Measurements from ENCODE around the gene ARHGEF28. TPM values are rescaled to one million over a fixed set of nuclear protein-coding genes. Genes with fewer than 3 reads are reported as not detected.
A peak's percentile ranks its signal among the peaks of the same experiment; 100 is the strongest.

ARHGEF28 gene
- total and polyA plus RNA-seq, 2 of the 4 experiments (the other 2 are of a cell fraction): 3.6 to 16.0 TPM

DNA sequence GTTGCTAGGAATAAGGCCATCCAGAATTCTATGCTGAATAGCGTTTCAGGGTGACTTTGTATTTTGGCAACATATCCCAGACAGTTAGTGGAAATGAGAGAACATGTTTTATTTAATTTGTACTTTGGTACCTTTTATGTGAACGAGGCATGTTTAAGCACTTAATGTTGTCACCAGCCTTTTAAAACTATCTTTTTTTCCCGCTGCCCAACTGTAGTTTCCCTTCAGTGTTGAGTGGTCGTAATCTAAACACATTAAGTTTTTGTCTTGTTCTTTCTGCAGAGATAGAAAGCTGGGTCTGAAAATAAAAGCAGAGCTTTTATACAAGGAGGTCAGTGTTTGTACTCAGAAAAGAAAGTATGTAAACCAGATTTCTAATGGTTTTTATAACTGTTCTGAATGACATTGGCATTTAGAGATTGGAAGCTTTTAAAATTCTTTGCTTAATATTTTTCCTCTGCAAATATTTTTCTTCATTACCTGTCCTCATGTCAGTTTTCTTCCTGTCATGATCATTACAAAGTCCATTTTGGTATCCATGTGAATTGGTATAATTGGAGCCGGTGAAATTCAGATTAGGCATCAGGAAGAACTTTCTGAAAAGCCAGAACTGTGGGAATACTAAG lies 100.7 kb downstream of the ARHGEF28 start:
- Histone ChIP-seq H3K18ac (ENCODE audit: low read depth, low read length) (peak overlapping the region; percentile 20; the same call in 1 of the 2 replicates), H4K91ac (ENCODE audit: insufficient read depth, low read depth, low read length) (no peak overlapping the region), H3K27me3 (ENCODE audit: control insufficient read depth, insufficient read depth, low read length) (no peaks in the 10 kb centered on the region), H3K4me2 (ENCODE audit: low read depth, low read length) (peak overlapping the region; percentile 55; the same call in 1 of the 2 replicates), H2BK15ac (ENCODE audit: low read depth, low read length) (no peak overlapping the region), H3K56ac (ENCODE audit: extremely low read depth, insufficient read depth, low read length) (no peak overlapping the region), H2AFZ (replicated peaks; ENCODE audit: low read length, poor library complexity) (no peak overlapping the region), H4K20me1 (ENCODE audit: insufficient read depth, low read length) (no peaks in the 10 kb centered on the region), H3K79me1 (ENCODE audit: low read depth in 1 of 2, low read length in 2 of 2) (peaks cover 17 to 46% of the 10 kb centered on the region in 2 experiments; a peak in 3 of 4 replicates), H2BK20ac (ENCODE audit: low read depth, low read length) (no peak overlapping the region), H2AK5ac (ENCODE audit: low read depth, low read length) (no peak overlapping the region), H2BK120ac (ENCODE audit: low read depth, low read length) (no peak overlapping the region), H3K9ac (ENCODE audit: low read depth, low read length) (no peak overlapping the region), H2BK5ac (ENCODE audit: low read depth, low read length, poor library complexity, severe bottlenecking) (peak overlapping the region; percentile 9), H4K8ac (ENCODE audit: low read depth in 2 of 2, low read length in 2 of 2) (peak overlapping the region in 1 of 2 experiments; percentile 35; a peak in 1 of 4 replicates), H4K5ac (ENCODE audit: low read depth, low read length) (no peak overlapping the region; the same call in 1 of the 2 replicates), H3K36me3 (ENCODE audit: control insufficient read depth, insufficient read depth, low read length) (no peaks in the 10 kb centered on the region), H3K14ac (replicated peaks; ENCODE audit: low read depth, low read length) (no peak overlapping the region), H2AK9ac (replicated peaks; ENCODE audit: low read depth, low read length, poor library complexity) (no peak overlapping the region), H3K4ac (ENCODE audit: low read depth, low read length) (no peak overlapping the region), H3K27ac (ENCODE audit: insufficient read depth, low read length) (no peak overlapping the region), H3K4me3 (ENCODE audit: insufficient read depth, low read depth, low read length) (no peak overlapping the region), H3K4me1 (ENCODE audit: control insufficient read depth, insufficient read depth, low read length) (peaks cover 6% of the 10 kb centered on the region), H3K9me3 (ENCODE audit: control insufficient read depth, insufficient read depth, low read length) (no peaks in the 10 kb centered on the region), H3K9me1 (ENCODE audit: insufficient read depth, low read length) (peaks cover 6% of the 10 kb centered on the region), H3K23ac (ENCODE audit: low read depth, low read length) (no peak overlapping the region)
- dilution Hi-C loops (cut with HindIII; ENCODE audit: low sequenced_read_pairs, unreplicated experiment) (no loop called here), in situ Hi-C loops (cut with MboI; ENCODE audit: low sequenced_read_pairs) (no loop called here), intact Hi-C loops (cut with micrococcal nuclease) (loop anchor here (2.0 kb wide), 1 partner anchor 20 kb away; no protein-coding TSS in a partner anchor)
- BruUV-seq (replicated peaks): no TSS peak
- CTCF ChIA-PET: no interaction called here
- ATAC-seq (ENCODE audit: low read depth) (peak; percentile 19; the same call in 1 of the 2 replicates), DNase-seq (no peak)
- no CpG with 5 or more reads among the region's 5 CpGs for WGBS, 2 experiments (ENCODE audit: extremely low coverage in 2 of 2, insufficient read length in 1 of 2)
- no peak for TF ChIP-seq CHD1 (IDR thresholded peaks at IDR 0.05; ENCODE audit: low read depth, low read length)
- TF ChIP-seq MAFK (IDR thresholded peaks at IDR 0.05; ENCODE audit: low read depth, low read length): no peak
- TF ChIP-seq, protein P1, sequence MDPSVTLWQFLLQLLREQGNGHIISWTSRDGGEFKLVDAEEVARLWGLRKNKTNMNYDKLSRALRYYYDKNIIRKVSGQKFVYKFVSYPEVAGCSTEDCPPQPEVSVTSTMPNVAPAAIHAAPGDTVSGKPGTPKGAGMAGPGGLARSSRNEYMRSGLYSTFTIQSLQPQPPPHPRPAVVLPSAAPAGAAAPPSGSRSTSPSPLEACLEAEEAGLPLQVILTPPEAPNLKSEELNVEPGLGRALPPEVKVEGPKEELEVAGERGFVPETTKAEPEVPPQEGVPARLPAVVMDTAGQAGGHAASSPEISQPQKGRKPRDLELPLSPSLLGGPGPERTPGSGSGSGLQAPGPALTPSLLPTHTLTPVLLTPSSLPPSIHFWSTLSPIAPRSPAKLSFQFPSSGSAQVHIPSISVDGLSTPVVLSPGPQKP (IDR thresholded peaks at IDR 0.05; ENCODE audit: borderline replicate concordance, low read depth, low read length): no peak
- no peak for TF ChIP-seq POLR2A (IDR thresholded peaks at IDR 0.05; ENCODE audit: low read depth, low read length)
- TF ChIP-seq, protein P2, sequence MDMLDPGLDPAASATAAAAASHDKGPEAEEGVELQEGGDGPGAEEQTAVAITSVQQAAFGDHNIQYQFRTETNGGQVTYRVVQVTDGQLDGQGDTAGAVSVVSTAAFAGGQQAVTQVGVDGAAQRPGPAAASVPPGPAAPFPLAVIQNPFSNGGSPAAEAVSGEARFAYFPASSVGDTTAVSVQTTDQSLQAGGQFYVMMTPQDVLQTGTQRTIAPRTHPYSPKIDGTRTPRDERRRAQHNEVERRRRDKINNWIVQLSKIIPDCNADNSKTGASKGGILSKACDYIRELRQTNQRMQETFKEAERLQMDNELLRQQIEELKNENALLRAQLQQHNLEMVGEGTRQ (IDR thresholded peaks at IDR 0.05; ENCODE audit: low read depth, low read length): no peak
- TF ChIP-seq MAZ (IDR thresholded peaks at IDR 0.05; ENCODE audit: borderline replicate concordance, low read depth, low read length): no peak
- TF ChIP-seq, protein P3, sequence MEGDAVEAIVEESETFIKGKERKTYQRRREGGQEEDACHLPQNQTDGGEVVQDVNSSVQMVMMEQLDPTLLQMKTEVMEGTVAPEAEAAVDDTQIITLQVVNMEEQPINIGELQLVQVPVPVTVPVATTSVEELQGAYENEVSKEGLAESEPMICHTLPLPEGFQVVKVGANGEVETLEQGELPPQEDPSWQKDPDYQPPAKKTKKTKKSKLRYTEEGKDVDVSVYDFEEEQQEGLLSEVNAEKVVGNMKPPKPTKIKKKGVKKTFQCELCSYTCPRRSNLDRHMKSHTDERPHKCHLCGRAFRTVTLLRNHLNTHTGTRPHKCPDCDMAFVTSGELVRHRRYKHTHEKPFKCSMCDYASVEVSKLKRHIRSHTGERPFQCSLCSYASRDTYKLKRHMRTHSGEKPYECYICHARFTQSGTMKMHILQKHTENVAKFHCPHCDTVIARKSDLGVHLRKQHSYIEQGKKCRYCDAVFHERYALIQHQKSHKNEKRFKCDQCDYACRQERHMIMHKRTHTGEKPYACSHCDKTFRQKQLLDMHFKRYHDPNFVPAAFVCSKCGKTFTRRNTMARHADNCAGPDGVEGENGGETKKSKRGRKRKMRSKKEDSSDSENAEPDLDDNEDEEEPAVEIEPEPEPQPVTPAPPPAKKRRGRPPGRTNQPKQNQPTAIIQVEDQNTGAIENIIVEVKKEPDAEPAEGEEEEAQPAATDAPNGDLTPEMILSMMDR (conservative IDR thresholded peaks at IDR 0.05; ENCODE audit: low read depth, low read length): no peak
- no peak for TF ChIP-seq BHLHE40 (IDR thresholded peaks at IDR 0.05; ENCODE audit: low read depth, low read length)
- TF ChIP-seq FOS (IDR thresholded peaks at IDR 0.05; ENCODE audit: low read depth, low read length): no peak
- no peak for TF ChIP-seq CEBPB (IDR thresholded peaks at IDR 0.05; ENCODE audit: low read depth, low read length)
- TF ChIP-seq MXI1 (IDR thresholded peaks at IDR 0.05; ENCODE audit: borderline replicate concordance, low read depth, low read length): no peak
- no peak for TF ChIP-seq RFX5 (IDR thresholded peaks at IDR 0.05; ENCODE audit: low read depth, low read length)
- no peak for TF ChIP-seq NFE2L2 (IDR thresholded peaks at IDR 0.05; ENCODE audit: low read depth, low read length)
- TF ChIP-seq SMC3 (IDR thresholded peaks at IDR 0.05; ENCODE audit: low read depth, low read length): no peak
- TF ChIP-seq RAD21 (IDR thresholded peaks at IDR 0.05; ENCODE audit: low read length): no peak
- no peak for TF ChIP-seq RCOR1 (IDR thresholded peaks at IDR 0.05; ENCODE audit: insufficient replicate concordance, low read length)
- POLR2A ChIA-PET (ENCODE audit: unreplicated experiment): no interaction called here
